SIG-M5 (cell line): ENCODE measurements around the gene GTSE1.

ENCODE experiments used
- DNase-seq: peaks from one replicate; lab custom pipeline; 2025; lab: John Stamatoyannopoulos, UW

GTSE1 gene

GRCh38 chr22:46351767-46352166 lies 55.1 kb downstream of the GTSE1 start:
- no peak for DNase-seq

- no peak for DNase-seq
These were observed 55.6 kb downstream of the GTSE1 start for GRCh38 chr22:46352276-46352675.

DNA sequence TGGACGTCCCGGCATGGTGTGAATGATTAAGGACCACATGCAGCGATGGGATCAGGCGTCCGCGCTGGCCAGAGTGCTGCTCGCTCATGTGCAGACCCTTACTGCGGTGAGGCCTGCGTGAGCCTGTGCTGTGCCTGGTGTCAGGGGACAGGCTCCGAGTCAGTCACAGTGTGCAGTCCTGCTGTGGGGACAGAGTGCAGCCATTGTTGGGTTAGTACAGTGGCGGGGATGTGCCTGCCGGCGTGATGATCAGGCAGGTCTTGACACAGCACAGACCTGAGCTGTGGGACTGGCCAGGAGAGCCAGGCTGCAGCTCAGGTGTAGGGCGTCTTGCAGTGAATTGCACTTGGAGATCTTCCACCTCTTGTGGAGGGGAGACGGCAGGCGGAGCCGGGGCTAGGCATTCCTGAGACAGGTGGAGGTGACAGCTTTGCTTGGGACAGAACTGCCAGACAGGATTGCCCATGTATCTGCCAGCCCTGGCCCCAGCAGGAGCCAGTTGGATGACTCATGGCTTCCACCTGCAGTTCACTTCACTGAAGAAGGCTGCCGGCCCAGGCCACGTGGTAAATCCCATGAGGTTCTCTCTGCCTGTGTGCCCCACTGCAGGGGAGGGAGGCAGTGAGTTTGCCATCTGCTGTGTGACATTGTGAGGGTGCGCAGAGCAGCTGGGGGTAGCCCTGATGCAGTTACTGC lies 56.2 kb downstream of the GTSE1 start:
- DNase-seq, result no peak

DNA sequence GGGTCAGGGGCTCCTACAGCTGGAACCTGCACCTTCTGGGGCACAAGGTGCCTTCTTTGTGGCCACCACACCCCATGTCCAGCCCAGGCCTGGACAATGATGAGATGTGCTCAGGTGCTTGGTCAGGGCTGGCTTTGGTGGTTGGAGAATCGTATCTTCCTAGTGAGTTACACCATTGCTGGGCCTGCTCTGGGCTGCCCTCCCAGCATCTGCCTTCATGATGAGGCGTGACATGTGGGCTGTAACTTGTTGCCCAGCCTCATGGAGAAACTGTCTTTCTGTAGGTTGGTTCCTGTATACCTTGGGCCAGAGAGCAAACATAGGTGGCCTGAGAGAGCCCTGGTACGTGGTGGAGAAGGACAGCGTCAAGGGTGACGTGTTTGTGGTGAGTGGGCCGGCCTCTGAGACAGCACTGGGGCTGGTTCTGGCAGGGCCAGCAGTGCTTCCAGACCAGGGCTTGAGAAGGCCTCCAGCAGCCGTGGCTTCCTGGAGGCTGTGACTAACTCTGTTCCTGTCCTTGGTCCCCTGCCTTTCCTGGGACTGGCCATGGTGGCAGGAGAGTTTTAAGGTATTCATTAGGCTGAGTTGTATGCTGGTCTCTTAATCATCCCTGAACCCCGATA lies 56.9 kb downstream of the GTSE1 start:
- no peak for DNase-seq

GRCh38 chr22:46354176-46354992 lies 57.7 kb downstream of the GTSE1 start:
- DNase-seq, result no peak

DNA sequence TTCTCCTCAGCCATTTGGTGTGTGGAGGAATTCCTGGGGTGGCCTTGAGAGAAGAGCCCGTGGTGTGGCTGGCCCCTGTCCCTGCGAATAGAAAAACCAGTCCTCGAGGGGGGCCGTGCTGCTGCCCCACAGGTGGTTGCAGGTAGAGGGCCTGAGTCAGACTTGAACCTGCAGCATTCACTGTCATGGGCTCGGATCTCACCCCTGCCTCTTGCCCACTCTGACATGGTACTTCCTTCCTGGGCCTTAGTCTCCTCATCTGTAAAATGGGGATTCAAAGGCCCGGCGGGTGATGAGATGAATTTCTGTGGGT lies 58.3 kb downstream of the GTSE1 start:
- DNase-seq, result no peak

- no peak for DNase-seq
These were observed 58.8 kb downstream of the GTSE1 start for GRCh38 chr22:46355369-46355995.

DNA sequence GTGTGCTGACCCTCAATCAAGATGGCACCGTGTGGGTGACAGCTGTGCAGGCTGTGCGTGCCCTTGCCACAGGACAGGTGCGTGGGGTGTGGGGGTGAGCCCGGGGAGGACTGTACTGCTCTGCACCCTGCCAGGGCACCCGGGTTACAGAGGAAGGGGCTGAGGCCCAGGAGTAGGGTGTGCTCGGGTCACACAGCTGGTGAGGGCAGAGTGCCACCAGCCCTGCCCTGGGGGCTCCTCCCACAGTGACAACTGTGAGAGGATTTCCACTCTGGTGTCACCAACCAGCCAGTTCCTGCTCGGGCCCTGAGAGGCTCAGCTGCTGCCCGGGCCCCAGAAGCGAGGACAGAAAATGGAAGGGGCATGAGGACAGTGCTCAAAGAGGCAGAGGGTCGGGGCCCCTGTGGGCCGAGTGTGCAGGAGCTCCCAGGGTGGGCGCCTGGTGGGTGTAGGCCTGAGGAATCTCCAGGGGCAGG lies 59.4 kb downstream of the GTSE1 start:
- no peak for DNase-seq

DNA sequence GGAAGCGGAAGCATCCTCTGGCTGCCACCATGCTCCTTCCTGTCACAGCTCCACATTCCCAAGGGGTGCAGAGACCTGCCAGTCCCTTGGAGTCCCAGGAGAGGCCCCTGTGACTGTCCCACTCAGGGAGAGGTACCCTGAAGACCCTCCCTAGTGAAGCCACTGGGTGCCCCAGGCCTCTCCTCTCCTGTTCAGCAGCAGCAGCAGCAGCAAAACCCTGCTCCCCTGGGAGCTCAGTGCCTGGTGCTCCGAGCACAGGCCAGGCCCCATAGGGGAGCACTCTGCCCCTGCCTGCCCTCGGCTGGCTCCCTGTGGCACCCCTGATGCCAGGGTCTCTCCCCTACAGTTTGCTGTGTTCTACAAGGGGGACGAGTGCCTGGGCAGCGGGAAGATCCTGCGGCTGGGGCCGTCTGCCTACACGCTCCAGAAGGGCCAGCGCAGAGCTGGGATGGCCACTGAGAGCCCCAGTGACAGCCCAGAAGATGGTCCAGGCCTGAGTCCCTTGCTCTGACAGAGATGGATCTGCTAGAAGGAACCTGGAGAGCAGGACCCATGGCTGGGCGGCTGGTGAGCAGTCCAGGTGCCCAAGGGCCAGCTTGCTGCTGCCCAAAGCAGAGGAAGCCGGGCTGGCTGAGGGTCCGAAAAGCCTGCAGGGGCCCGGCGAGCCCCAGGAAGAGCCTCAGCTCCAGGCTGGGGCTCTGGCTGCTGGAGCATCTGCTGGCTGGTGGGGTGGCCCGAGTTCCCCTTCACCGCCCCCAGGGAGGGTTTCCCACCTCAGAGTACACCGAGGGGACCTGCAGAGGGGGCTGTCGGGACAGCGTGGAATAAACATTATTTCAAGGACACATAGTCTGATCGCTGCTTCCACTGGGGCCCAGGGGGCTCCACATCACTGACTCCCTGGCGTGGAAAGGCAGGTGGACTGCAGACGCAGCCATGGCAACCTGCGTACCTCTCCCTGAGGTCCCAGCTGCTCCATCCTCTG lies 60.1 kb downstream of the GTSE1 start:
- DNase-seq, result no peak

- DNase-seq, result no peak
These were observed 61.2 kb downstream of the GTSE1 start for GRCh38 chr22:46357711-46358520.

DNA sequence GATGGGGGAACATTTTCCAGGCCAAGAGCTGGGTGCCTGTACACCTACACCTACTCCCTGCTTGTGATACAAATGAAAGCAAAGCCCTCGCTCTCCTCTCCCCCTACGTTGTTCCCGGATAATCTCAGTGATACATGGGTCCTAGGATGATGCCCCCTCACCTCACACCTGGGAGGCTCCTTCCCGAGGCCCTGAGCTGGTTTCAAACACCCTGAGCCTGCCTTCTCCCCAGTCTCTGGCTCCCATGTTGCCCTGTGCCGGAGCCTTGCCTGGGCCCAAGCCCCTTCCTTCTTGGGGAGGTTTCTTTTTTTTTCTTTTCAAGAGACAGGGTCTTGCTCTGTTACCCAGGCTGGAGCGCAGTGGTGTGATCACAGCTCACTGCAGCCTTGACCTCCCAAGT lies 62.1 kb downstream of the GTSE1 start:
- no peak for DNase-seq

- DNase-seq, result no peak
These were observed 62.7 kb downstream of the GTSE1 start for GRCh38 chr22:46359362-46359761.

- no peak for DNase-seq
These were observed 63.4 kb downstream of the GTSE1 start for GRCh38 chr22:46360097-46360496.

- DNase-seq, result no peak
These were observed 64.2 kb downstream of the GTSE1 start for GRCh38 chr22:46360891-46361290.

- DNase-seq, result no peak
These were observed 65.1 kb downstream of the GTSE1 start for GRCh38 chr22:46361826-46362202.

DNA sequence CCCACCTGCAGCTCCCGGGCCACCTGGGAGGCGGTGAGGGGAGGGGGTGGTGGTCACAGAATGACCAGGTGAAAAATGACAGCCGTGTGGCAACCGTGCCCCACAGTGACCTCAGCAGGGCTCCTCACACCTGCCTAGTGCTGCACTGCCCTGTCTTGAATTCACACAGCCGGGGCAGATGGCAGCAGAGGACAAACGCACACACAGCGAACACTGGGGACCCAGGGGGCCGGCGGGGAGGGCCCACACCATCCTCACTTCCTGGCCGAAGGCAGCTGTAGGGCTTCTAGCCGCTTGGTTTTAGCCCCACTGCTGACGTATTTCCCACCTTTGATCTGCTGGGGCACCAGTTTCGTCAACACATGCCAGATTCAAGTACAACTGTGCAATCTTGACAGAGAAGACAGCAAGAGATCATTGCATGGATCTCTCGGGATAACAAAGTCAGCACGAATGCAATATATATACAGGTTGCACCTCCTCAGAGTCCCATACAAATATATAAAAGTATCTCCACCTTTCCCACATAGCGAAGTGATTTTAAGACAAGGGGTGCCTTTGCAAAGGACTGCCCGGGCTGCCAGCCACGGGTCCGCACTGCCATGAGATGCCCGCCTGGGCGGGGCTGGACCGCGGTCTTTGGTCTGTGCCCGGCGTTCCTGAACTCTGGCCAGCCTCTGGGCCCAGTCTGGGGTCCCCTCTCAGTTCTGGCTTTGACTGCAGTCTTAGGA lies 65.7 kb downstream of the GTSE1 start:
- no peak for DNase-seq

DNA sequence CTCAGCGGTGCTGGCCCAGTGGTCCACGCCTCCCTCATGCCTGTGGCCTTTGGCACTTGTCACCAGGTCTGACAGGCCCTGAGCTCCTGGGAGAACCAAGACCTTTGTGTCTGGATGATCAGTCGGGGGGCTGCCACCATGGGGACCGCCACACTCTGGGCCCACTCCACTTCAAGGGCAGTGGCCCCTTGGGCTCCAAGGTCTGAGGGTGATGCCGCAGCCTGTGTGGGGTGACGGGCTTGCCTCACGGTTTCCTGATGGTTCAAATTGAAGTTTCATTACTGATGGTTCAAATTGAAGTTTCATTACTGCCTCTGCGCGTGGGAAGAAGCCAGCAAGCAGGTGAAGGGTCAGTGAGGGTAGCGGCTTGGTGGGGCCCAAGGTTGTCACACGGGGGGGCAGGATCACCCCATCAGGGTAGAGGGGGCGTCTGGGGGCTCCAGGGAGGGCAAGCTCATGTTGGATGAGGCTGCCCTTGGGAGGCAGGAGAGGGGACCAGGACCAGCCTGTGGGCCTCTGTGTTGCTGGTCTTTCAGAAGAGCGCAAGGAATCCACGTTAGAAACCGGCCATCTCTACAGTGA lies 66.4 kb downstream of the GTSE1 start:
- no peak for DNase-seq

GRCh38 chr22:46363611-46364321 lies 67.1 kb downstream of the GTSE1 start:
- no peak for DNase-seq
